ENCODE measurements around the gene FBXL20. TPM values are rescaled to one million over a fixed set of nuclear protein-coding genes. Genes with fewer than 3 reads are reported as not detected.

FBXL20 gene
- polyA plus RNA-seq, 1 experiment, result 5.7 TPM

DNA sequence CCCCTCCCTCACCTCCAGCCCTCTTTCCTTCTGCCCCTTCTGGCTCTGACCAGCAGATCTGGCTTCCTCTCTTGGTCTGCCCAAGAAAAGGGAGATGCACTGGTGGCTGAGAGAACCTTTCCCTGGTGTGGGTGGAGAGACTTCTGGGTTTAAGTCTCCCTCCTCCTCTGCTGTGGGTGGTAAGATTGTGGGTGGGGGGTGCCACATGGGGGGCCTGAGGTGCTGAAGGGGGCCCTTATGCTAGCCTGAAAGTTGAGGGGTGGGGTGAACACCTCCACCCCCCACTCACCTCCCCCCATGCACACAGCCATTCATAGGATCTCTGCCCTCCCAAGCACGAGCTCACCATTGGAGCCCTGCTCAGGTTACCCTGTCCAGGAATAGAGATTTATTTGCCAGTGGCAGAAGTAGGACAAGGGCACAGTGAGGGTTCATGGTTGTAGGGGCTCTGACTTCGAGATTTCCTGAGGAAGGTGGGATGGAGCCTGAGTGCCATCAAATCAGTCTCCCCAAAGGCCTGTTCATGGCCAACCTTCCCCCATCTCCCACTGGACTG, 174.0 kb downstream of the FBXL20 start:
- TF ChIP-seq, protein P1, sequence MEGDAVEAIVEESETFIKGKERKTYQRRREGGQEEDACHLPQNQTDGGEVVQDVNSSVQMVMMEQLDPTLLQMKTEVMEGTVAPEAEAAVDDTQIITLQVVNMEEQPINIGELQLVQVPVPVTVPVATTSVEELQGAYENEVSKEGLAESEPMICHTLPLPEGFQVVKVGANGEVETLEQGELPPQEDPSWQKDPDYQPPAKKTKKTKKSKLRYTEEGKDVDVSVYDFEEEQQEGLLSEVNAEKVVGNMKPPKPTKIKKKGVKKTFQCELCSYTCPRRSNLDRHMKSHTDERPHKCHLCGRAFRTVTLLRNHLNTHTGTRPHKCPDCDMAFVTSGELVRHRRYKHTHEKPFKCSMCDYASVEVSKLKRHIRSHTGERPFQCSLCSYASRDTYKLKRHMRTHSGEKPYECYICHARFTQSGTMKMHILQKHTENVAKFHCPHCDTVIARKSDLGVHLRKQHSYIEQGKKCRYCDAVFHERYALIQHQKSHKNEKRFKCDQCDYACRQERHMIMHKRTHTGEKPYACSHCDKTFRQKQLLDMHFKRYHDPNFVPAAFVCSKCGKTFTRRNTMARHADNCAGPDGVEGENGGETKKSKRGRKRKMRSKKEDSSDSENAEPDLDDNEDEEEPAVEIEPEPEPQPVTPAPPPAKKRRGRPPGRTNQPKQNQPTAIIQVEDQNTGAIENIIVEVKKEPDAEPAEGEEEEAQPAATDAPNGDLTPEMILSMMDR (IDR thresholded peaks at IDR 0.05; ENCODE audit: low read depth, low read length), result no peak
- no peak overlapping the region for H3K4me3 ChIP-seq (ENCODE audit: low read depth, low read length)
- POLR2A ChIA-PET, result no interaction called here
- H3K9me3 ChIP-seq (ENCODE audit: control insufficient read depth, insufficient read depth, low read length), result no peaks in the 10 kb centered on the region; the same call in 1 of the 2 replicates
- DNase-seq (ENCODE audit: low read depth, low spot score), result no peak
- peaks cover 38% of the 10 kb centered on the region for H3K27me3 ChIP-seq (ENCODE audit: control insufficient read depth, insufficient read depth, low read length)
- H3K27ac ChIP-seq (ENCODE audit: low read depth, low read length), result no peak overlapping the region
- CTCF ChIA-PET, result no interaction called here

DNA sequence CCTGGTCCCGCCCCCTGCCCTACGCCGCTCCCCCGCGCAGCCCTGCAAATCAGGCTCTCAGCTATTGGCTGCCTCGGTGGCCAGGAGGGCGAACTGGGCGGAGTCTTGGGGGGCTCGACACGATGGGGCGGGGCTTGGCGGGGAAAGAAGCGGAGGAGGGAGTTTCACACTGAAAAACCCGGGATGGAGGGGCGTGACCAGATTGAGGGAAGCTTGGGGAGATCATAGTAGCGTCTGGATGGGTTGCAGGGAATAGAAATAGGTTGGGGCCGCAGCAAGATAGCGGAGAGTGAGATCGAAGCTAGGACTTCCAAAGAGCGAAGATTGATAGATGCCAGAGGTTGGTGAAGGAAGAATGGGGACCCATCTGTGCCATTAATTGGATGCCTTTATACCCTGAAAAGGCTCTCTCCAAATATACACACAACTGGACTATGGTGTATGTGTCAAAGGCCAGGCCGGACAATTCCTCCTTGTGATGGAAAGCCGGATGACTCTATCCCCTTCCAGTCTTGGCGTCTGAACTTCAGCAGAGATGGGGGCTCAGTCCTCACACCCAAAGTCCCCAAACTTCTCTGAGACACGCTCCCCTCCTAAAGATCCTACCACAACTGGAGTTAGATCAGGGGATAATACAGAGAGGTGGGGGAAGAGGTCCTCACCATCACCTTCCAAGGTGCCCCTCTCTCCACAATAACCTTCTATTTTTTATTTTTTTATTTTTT, 175.3 kb downstream of the FBXL20 start:
- TF ChIP-seq, protein P1 (IDR thresholded peaks at IDR 0.05; ENCODE audit: low read depth, low read length), result no peak
- no peak for DNase-seq (ENCODE audit: low read depth, low spot score)
- POLR2A ChIA-PET, result interaction anchor here (1.2 kb wide), 1 partner anchor 26 kb away, joined by 11 read pairs; the partner anchor contains the start of gene RPL19
- Histone ChIP-seq H3K4me3 (ENCODE audit: low read depth, low read length) (peak overlapping the region; percentile 49), H3K9me3 (ENCODE audit: control insufficient read depth, insufficient read depth, low read length) (no peaks in the 10 kb centered on the region; the same call in 1 of the 2 replicates), H3K27me3 (ENCODE audit: control insufficient read depth, insufficient read depth, low read length) (peaks cover 43% of the 10 kb centered on the region), H3K27ac (ENCODE audit: low read depth, low read length) (no peak overlapping the region)
- CTCF ChIA-PET, result interaction anchor here (0.9 to 1.5 kb wide), 4 partner anchors 9 to 52 kb away, joined by 3 to 4 read pairs (median 4); no protein-coding TSS in a partner anchor

DNA sequence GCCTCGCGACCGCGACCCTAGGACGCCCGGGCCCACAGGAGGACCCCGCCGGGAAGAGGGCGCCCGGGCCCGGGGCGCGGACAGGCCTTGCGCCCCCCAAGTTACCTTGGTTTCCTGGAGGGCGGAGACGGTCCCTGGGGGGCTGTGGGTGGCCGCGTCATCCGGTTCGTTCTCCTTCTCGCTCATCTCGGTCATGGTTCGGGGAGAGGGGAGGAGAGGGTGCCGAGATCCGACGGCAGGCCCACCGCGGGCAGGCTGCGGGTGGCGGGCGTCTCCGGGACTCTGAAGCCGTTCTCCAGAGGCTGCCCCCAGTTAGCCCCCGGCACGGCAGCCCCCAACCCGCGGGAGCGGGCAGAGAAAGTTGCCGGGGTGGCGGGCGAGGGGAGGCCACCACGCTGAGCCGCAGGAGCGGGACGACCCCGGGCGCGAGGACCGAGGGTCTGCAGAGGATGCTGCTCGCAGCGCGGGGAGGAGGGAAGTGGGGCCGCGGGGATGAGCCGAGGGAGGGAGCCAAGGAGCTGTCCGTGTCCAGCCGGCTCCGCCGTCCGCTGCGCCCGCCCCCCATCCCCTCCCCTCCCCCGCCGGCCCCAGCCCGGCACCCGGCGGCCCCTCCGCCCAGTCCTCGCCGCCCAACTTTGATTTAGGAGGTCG, 176.0 kb downstream of the FBXL20 start, which contains the start of gene STAC2:
Gene STAC2, minus strand, starts transcription at position 638 of the 651 bp plus-strand sequence. Its CDS starts 443 bp downstream, at position 195.
- POLR2A ChIA-PET, result interaction anchor here (1.2 kb wide), 1 partner anchor 26 kb away, joined by 11 read pairs; the partner anchor contains the start of gene RPL19
- no peak for DNase-seq (ENCODE audit: low read depth, low spot score)
- CTCF ChIA-PET, result interaction anchor here (0.9 to 1.5 kb wide), 4 partner anchors 10 to 51 kb away, joined by 3 to 4 read pairs (median 4); no protein-coding TSS in a partner anchor
- H3K9me3 ChIP-seq (ENCODE audit: control insufficient read depth, insufficient read depth, low read length), result no peaks in the 10 kb centered on the region; the same call in 1 of the 2 replicates
- H3K27me3 ChIP-seq (ENCODE audit: control insufficient read depth, insufficient read depth, low read length), result peaks cover 43% of the 10 kb centered on the region
- H3K27ac ChIP-seq (ENCODE audit: low read depth, low read length), result no peak within 1 kb of the TSS
- peak within 1 kb of the TSS; percentile 49 for H3K4me3 ChIP-seq (ENCODE audit: low read depth, low read length)
- TF ChIP-seq, protein P1 (IDR thresholded peaks at IDR 0.05; ENCODE audit: low read depth, low read length), result no peak

DNA sequence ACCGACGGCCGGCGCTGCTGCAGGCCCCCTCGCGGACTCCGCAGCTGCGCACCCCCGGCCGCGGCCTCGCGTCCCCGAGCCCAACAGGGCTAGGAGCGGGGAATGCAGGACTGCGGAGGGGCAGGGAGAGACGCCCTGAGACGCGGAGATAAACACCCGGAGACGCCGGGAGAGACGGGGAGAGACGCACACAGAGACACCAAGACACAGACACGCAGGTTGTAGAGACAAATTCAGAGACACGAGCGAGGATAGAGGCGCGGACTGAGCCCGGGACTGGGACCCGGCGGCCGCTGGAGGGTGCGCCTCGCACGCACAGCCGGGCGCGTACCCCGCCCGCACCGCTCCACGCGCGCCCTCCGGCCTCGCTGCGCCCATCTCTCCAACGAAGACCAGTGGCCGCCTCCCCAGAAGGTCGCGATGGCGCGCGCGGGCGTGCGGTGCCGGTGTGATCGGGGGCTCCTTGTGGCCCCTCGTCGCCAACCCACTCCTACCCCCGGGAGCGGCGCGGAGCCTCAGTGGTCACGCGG, 176.6 kb downstream of the FBXL20 start:
- CTCF ChIA-PET, result no interaction called here
- TF ChIP-seq, protein P1 (IDR thresholded peaks at IDR 0.05; ENCODE audit: low read depth, low read length), result no peak
- H3K4me3 ChIP-seq (ENCODE audit: low read depth, low read length), result no peak overlapping the region
- H3K27me3 ChIP-seq (ENCODE audit: control insufficient read depth, insufficient read depth, low read length), result peaks cover 47% of the 10 kb centered on the region
- H3K9me3 ChIP-seq (ENCODE audit: control insufficient read depth, insufficient read depth, low read length), result no peaks in the 10 kb centered on the region; the same call in 1 of the 2 replicates
- POLR2A ChIA-PET, result no interaction called here
- no peak for DNase-seq (ENCODE audit: low read depth, low spot score)
- H3K27ac ChIP-seq (ENCODE audit: low read depth, low read length), result no peak overlapping the region

Measured in AG04450 (cell line).